ENCODE data around the gene CFAP107.
"Not testable (repeated sequence)": the region's sequence is repeated elsewhere in the genome, so short reads cannot be mapped to it uniquely, and the experiment has no call there.

CFAP107 gene

DNA sequence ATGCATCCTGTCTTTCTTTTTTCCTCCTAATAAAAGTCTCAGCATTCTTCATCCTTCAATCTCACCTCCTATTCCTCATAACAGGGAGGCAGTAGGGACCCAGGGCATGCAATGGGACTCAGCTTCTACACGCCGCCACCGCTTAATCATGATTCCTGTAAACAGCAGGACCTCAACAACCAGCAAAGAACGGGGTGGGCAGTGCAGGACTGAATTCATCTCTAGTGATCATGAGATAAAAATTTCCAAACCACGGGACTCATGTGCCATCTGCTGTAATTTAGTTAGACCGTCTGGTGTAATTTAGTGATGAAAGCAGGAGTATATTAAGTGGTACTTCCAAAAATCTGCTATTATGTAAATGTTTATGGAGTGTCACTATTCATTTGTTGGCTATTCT is 32.9 kb downstream of the CFAP107 start:
- Histone ChIP-seq H3K27me3 (ENCODE audit: control insufficient read depth, insufficient read depth, low read length) (no peaks in the 10 kb centered on the region), H3K4me3 (ENCODE audit: low read depth, low read length) (no peak overlapping the region), H3K27ac (ENCODE audit: low read depth, low read length) (no peak overlapping the region), H3K36me3 (ENCODE audit: control insufficient read depth, insufficient read depth, low read length) (no peaks in the 10 kb centered on the region), H3K9me3 (ENCODE audit: control insufficient read depth, insufficient read depth, low read depth, low read length) (no peaks in the 10 kb centered on the region), H3K9ac (ENCODE audit: low read length) (no peak overlapping the region), H3K4me1 (ENCODE audit: control insufficient read depth, insufficient read depth, low read length) (no peaks in the 10 kb centered on the region)

- H3K9me3 ChIP-seq (ENCODE audit: control insufficient read depth, insufficient read depth, low read depth, low read length), result peaks cover 18% of the 10 kb centered on the region
- not testable (repeated sequence) for H3K27me3 ChIP-seq (ENCODE audit: control insufficient read depth, insufficient read depth, low read length); H3K27ac ChIP-seq (ENCODE audit: low read depth, low read length); H3K36me3 ChIP-seq (ENCODE audit: control insufficient read depth, insufficient read depth, low read length); H3K4me3 ChIP-seq (ENCODE audit: low read depth, low read length); H3K9ac ChIP-seq (ENCODE audit: low read length); H3K4me1 ChIP-seq (ENCODE audit: control insufficient read depth, insufficient read depth, low read length)
Observed at GRCh38 chr1:12781488-12781887, 35.5 kb downstream of the CFAP107 start.

DNA sequence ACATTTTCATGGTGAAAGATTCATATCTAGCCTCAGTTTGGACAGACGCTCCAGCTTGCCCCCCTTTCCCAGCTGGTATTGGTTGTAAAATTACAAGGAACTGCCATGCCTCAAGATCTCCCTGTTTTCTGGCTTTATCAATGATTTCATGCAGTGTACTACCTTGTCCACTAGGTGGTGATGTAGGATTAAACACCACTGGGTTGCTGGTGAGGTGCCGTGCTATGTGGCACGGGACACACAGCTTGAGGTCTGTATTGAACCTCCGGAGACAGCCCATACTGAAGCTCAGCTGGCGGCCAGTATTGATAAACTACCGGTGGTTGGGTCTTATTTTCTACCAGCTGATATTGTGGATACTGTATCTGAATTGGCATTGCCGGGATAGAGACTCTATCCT is 37.8 kb downstream of the CFAP107 start:
- not testable (repeated sequence) for H3K9ac ChIP-seq (ENCODE audit: low read length); H3K4me1 ChIP-seq (ENCODE audit: control insufficient read depth, insufficient read depth, low read length); H3K4me3 ChIP-seq (ENCODE audit: low read depth, low read length); H3K27ac ChIP-seq (ENCODE audit: low read depth, low read length); H3K27me3 ChIP-seq (ENCODE audit: control insufficient read depth, insufficient read depth, low read length); H3K36me3 ChIP-seq (ENCODE audit: control insufficient read depth, insufficient read depth, low read length)
- H3K9me3 ChIP-seq (ENCODE audit: control insufficient read depth, insufficient read depth, low read depth, low read length), result peaks cover 25% of the 10 kb centered on the region

- H3K4me1 ChIP-seq (ENCODE audit: control insufficient read depth, insufficient read depth, low read length); H3K9ac ChIP-seq (ENCODE audit: low read length); H3K27ac ChIP-seq (ENCODE audit: low read depth, low read length); H3K36me3 ChIP-seq (ENCODE audit: control insufficient read depth, insufficient read depth, low read length); H3K4me3 ChIP-seq (ENCODE audit: low read depth, low read length); H3K27me3 ChIP-seq (ENCODE audit: control insufficient read depth, insufficient read depth, low read length): not testable (repeated sequence)
- peaks cover 25% of the 10 kb centered on the region for H3K9me3 ChIP-seq (ENCODE audit: control insufficient read depth, insufficient read depth, low read depth, low read length)
Observed at GRCh38 chr1:12784729-12785128, 38.7 kb downstream of the CFAP107 start.

- H3K27me3 ChIP-seq (ENCODE audit: control insufficient read depth, insufficient read depth, low read length); H3K27ac ChIP-seq (ENCODE audit: low read depth, low read length); H3K4me3 ChIP-seq (ENCODE audit: low read depth, low read length); H3K9ac ChIP-seq (ENCODE audit: low read length); H3K36me3 ChIP-seq (ENCODE audit: control insufficient read depth, insufficient read depth, low read length); H3K4me1 ChIP-seq (ENCODE audit: control insufficient read depth, insufficient read depth, low read length): not testable (repeated sequence)
- H3K9me3 ChIP-seq (ENCODE audit: control insufficient read depth, insufficient read depth, low read depth, low read length), result peaks cover 14% of the 10 kb centered on the region; the same call in 1 of the 2 replicates
Observed at GRCh38 chr1:12791097-12791496, 45.1 kb downstream of the CFAP107 start, which contains the start of gene PRAMEF1. Gene PRAMEF1 (plus strand): TSS chr1:12791397. CDS start chr1:12793228, 1,831 bp downstream.

DNA sequence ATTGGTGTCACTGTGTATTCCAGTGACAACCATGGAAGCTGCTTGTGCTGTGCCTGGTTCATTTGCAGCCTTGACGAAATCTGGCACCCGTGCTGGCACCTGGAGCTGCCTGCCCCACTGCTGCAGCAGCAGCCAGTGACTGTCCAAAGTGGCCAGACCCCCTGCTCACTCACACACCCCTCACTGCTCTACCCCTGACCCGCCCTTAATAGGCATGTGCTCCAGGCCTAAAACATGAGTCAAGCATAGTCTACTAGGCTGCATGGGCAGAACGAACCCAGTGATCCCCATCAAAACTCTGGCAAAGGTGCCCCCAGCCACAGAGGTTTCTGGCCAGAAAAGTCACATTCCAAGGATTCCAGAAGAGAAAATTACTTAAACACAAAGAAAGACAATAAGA is 52.9 kb downstream of the CFAP107 start:
- Histone ChIP-seq H3K4me1 (ENCODE audit: control insufficient read depth, insufficient read depth, low read length) (no peaks in the 10 kb centered on the region), H3K4me3 (ENCODE audit: low read depth, low read length) (no peak overlapping the region), H3K9me3 (ENCODE audit: control insufficient read depth, insufficient read depth, low read depth, low read length) (peaks cover 17% of the 10 kb centered on the region; the same call in 1 of the 2 replicates), H3K27me3 (ENCODE audit: control insufficient read depth, insufficient read depth, low read length) (no peaks in the 10 kb centered on the region), H3K9ac (ENCODE audit: low read length) (no peak overlapping the region), H3K27ac (ENCODE audit: low read depth, low read length) (no peak overlapping the region), H3K36me3 (ENCODE audit: control insufficient read depth, insufficient read depth, low read length) (no peaks in the 10 kb centered on the region)

GRCh38 chr1:12799730-12800129 is 53.7 kb downstream of the CFAP107 start:
- Histone ChIP-seq H3K27me3 (ENCODE audit: control insufficient read depth, insufficient read depth, low read length) (no peaks in the 10 kb centered on the region), H3K9ac (ENCODE audit: low read length) (no peak overlapping the region), H3K27ac (ENCODE audit: low read depth, low read length) (no peak overlapping the region), H3K4me1 (ENCODE audit: control insufficient read depth, insufficient read depth, low read length) (no peaks in the 10 kb centered on the region), H3K36me3 (ENCODE audit: control insufficient read depth, insufficient read depth, low read length) (no peaks in the 10 kb centered on the region), H3K9me3 (ENCODE audit: control insufficient read depth, insufficient read depth, low read depth, low read length) (peaks cover 13% of the 10 kb centered on the region; the same call in 1 of the 2 replicates), H3K4me3 (ENCODE audit: low read depth, low read length) (no peak overlapping the region)

GRCh38 chr1:12809933-12810332 is 63.9 kb downstream of the CFAP107 start:
- H3K4me1 ChIP-seq (ENCODE audit: control insufficient read depth, insufficient read depth, low read length), result no peaks in the 10 kb centered on the region; the same call in 1 of the 2 replicates
- H3K4me3 ChIP-seq (ENCODE audit: low read depth, low read length), result no peak overlapping the region
- no peak overlapping the region for H3K9ac ChIP-seq (ENCODE audit: low read length)
- peaks cover 11% of the 10 kb centered on the region; the same call in 1 of the 2 replicates for H3K9me3 ChIP-seq (ENCODE audit: control insufficient read depth, insufficient read depth, low read depth, low read length)
- no peak overlapping the region for H3K27ac ChIP-seq (ENCODE audit: low read depth, low read length)
- H3K36me3 ChIP-seq (ENCODE audit: control insufficient read depth, insufficient read depth, low read length), result no peaks in the 10 kb centered on the region
- no peaks in the 10 kb centered on the region for H3K27me3 ChIP-seq (ENCODE audit: control insufficient read depth, insufficient read depth, low read length)

DNA sequence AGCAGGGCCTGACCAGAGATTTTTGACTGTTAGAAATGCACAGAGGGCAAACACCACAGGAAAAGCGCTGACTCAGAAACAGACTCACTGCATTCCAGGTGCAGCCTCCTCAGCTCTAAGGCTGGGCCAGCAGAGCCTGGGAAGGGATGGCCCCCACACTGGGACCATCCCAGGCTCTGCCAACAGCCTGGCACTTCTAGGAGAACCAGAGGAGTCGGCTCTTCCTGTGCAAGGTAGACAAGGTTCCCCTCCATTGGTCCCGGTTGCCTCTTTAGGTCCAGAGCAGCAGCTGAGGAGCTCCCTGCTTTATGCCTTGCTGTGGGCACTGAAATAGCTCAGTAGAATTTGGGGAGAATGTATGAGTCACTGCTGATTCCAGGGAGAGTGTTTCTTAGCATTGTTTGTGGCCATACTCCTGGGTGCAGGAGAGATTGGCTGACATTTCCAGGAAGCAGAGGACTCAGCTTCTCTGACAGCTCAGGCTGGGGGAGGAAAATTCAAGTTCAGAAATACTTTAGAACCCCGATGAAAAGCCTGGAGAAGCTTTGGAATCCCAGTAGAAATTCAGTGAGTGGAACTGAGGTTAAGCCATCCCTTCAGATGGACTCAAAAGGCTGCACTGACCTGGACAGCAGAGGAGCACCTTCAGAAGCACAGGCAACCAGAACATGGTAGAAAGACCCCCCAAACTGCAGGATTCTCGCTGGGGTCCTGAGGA is 64.8 kb downstream of the CFAP107 start:
- no peak overlapping the region for H3K9ac ChIP-seq (ENCODE audit: low read length)
- H3K4me3 ChIP-seq (ENCODE audit: low read depth, low read length), result no peak overlapping the region
- H3K9me3 ChIP-seq (ENCODE audit: control insufficient read depth, insufficient read depth, low read depth, low read length), result peaks cover 11% of the 10 kb centered on the region; the same call in 1 of the 2 replicates
- H3K4me1 ChIP-seq (ENCODE audit: control insufficient read depth, insufficient read depth, low read length), result no peaks in the 10 kb centered on the region; the same call in 1 of the 2 replicates
- H3K27ac ChIP-seq (ENCODE audit: low read depth, low read length), result no peak overlapping the region
- no peaks in the 10 kb centered on the region for H3K36me3 ChIP-seq (ENCODE audit: control insufficient read depth, insufficient read depth, low read length)
- H3K27me3 ChIP-seq (ENCODE audit: control insufficient read depth, insufficient read depth, low read length), result no peaks in the 10 kb centered on the region

DNA sequence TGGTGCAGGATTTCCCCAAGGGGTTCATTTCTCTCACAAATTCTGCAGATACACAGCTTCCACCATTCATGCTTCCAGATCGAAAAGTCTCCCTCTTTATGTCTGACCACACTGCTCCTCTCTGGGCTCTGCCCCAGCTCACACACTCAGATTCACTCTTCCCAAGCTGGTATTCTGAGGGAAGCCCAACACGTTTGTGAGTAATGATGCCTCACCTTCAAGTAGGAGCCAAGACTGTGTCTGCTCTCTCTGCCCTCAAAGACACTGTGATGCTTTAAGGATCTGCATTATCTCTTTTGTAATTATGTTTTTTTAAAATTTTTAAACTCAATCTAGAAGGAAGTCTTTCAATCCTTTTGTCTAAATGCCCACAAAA is 65.4 kb downstream of the CFAP107 start:
- no peak overlapping the region for H3K9ac ChIP-seq (ENCODE audit: low read length)
- no peaks in the 10 kb centered on the region for H3K27me3 ChIP-seq (ENCODE audit: control insufficient read depth, insufficient read depth, low read length)
- H3K36me3 ChIP-seq (ENCODE audit: control insufficient read depth, insufficient read depth, low read length), result no peaks in the 10 kb centered on the region
- peaks cover 11% of the 10 kb centered on the region; the same call in 1 of the 2 replicates for H3K9me3 ChIP-seq (ENCODE audit: control insufficient read depth, insufficient read depth, low read depth, low read length)
- H3K4me3 ChIP-seq (ENCODE audit: low read depth, low read length), result no peak overlapping the region
- no peaks in the 10 kb centered on the region; the same call in 1 of the 2 replicates for H3K4me1 ChIP-seq (ENCODE audit: control insufficient read depth, insufficient read depth, low read length)
- H3K27ac ChIP-seq (ENCODE audit: low read depth, low read length), result no peak overlapping the region

Data from HUES6 (cell line).